Stomach (tissue), 9 donors: ENCODE measurements around the gene NFKBIZ. TPM values are rescaled to one million over a fixed set of nuclear protein-coding genes. Genes with fewer than 3 reads are reported as not detected.

Experiments used
- DNase-seq, 2 donors: peaks; one replicate each; pipeline versions ENCODE4 v3.0.0 to v3.0.0-alpha.2; 2013 to 2019
- H3K27ac ChIP-seq, 5 donors: fragments of 200-600 bp in 4 of 5; sonication (generic) in 4 of 5; one replicate each; pipeline ENCODE4 v1.5.1; 2013 to 2019; ENCODE audit warnings: mild to moderate bottlenecking in 1 of 5, moderate library complexity in 1 of 5
- H3K27me3 ChIP-seq, 3 donors: fragments of 200-600 bp; sonication (generic); one replicate each; pipeline ENCODE4 v1.5.1; 2017 to 2019; ENCODE audit warnings: mixed run types in 1 of 3
- H3K36me3 ChIP-seq, 4 donors: fragments of 200-600 bp; sonication (generic); 1 replicate in 3 of 4; 2 replicates in 1 of 4; pipeline ENCODE4 v1.5.1; 2016 to 2019
- H3K4me1 ChIP-seq, 4 donors: fragments of 200-600 bp; sonication (generic); one replicate each; pipeline ENCODE4 v1.5.1; 2016 to 2019
- H3K4me3 ChIP-seq, 4 donors: fragments of 200-600 bp; sonication (generic) in 3 of 4; one replicate each; pipeline ENCODE4 v1.5.1; 2016 to 2019; ENCODE audit warnings: mild to moderate bottlenecking in 1 of 4
- H3K9me3 ChIP-seq, 4 donors: fragments of 200-600 bp; sonication (generic); one replicate each; pipeline ENCODE4 v1.5.1; 2016 to 2019
- EP300 ChIP-seq: sonication (generic); formaldehyde crosslinking; IDR thresholded peaks from one replicate; pipeline ENCODE4 v1.6.1; 2017; ENCODE audit warnings: antibody characterized with exemption
- POLR2A ChIP-seq, 4 donors: fragments of 450-650 bp; IDR thresholded peaks; one replicate each; pipeline ENCODE4 v1.6.1; 2016; ENCODE audit warnings: antibody characterized with exemption in 4 of 4, control low read depth in 2 of 4, mild to moderate bottlenecking in 1 of 4, moderate library complexity in 1 of 4
- POLR2AphosphoS5 ChIP-seq, 3 donors: sonication (generic); formaldehyde crosslinking; IDR thresholded peaks; one replicate each; pipeline ENCODE4 v1.6.1; 2016; ENCODE audit warnings: antibody characterized with exemption in 3 of 3
- WGBS, 5 donors: extraction: QIAGEN DNeasy Blood & Tissue Kit in 3 of 5; methylation state at CpG; one replicate each; pipeline versions ENCODE4 v1.1.5 to v1.1.7; 2013 to 2018; 5-methylcytosine and 5-hydroxymethylcytosine counted together
- intact Hi-C: fragments of 100-400 bp; cut with DNase I; formaldehyde crosslinking; loops from one replicate; pipeline ENCODE4 v1.15.1; 2023; ENCODE audit warnings: low total_unique reads
- polyA plus RNA-seq, 3 donors: library from polyadenylated mRNA; stranded (reverse); fragments of 200-250 nt; gene quantifications; one replicate each; pipeline ENCODE4 v1.2.3, GENCODE V29; 2013
- total RNA-seq, 5 donors: library from RNA; depleted of rRNA; stranded (reverse); fragments of >200 nt; gene quantifications; one replicate each; pipeline versions ENCODE4 v1.1.0 to v1.2.3, GENCODE V29; 2014 to 2016
- TF ChIP-seq, protein P1 (sequence below), 7 experiments: fragments of 450-650 bp in 4 of 7; fragments of 200-600 bp in 3 of 7; sonication (generic) in 3 of 7; IDR thresholded peaks; one replicate each; pipeline ENCODE4 v1.5.1; 2016 to 2019; ENCODE audit warnings: antibody characterized with exemption in 7 of 7, control low read depth in 2 of 7, mild to moderate bottlenecking in 1 of 7
- donor health status: healthy with polysubstance abuse.
- donor health status: Bipolar disorder and iron deficiency.
- donor health status: healthy.

The NFKBIZ gene
- total and polyA plus RNA-seq, 8 donors: 11.5 to 199 (median 52.7) TPM

- WGBS, 5 donors: 78 to 96% (median 93%) methylated on average over 3 of the region's 3 CpGs
- intact Hi-C loops: no loop called here
- DNase-seq: no peak
- H3K4me1 ChIP-seq: peaks cover 8 to 30% (median 20%) of the 10 kb centered on the region in 4 donors
- no peaks in the 10 kb centered on the region for H3K27me3 ChIP-seq
- no peaks in the 10 kb centered on the region for H3K9me3 ChIP-seq
- no peak overlapping the region for H3K27ac ChIP-seq
- H3K36me3 ChIP-seq: no peaks in the 10 kb centered on the region
- no peak overlapping the region for H3K4me3 ChIP-seq
- no peak for TF ChIP-seq POLR2A (IDR thresholded peaks at IDR 0.05)
- TF ChIP-seq EP300: no peak
- TF ChIP-seq POLR2AphosphoS5 (IDR thresholded peaks at IDR 0.05): no peak
- TF ChIP-seq, protein P1, sequence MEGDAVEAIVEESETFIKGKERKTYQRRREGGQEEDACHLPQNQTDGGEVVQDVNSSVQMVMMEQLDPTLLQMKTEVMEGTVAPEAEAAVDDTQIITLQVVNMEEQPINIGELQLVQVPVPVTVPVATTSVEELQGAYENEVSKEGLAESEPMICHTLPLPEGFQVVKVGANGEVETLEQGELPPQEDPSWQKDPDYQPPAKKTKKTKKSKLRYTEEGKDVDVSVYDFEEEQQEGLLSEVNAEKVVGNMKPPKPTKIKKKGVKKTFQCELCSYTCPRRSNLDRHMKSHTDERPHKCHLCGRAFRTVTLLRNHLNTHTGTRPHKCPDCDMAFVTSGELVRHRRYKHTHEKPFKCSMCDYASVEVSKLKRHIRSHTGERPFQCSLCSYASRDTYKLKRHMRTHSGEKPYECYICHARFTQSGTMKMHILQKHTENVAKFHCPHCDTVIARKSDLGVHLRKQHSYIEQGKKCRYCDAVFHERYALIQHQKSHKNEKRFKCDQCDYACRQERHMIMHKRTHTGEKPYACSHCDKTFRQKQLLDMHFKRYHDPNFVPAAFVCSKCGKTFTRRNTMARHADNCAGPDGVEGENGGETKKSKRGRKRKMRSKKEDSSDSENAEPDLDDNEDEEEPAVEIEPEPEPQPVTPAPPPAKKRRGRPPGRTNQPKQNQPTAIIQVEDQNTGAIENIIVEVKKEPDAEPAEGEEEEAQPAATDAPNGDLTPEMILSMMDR (IDR thresholded peaks at IDR 0.05): no peak
Observed at GRCh38 chr3:101842935-101843330, 6.4 kb upstream of the NFKBIZ start.

DNA sequence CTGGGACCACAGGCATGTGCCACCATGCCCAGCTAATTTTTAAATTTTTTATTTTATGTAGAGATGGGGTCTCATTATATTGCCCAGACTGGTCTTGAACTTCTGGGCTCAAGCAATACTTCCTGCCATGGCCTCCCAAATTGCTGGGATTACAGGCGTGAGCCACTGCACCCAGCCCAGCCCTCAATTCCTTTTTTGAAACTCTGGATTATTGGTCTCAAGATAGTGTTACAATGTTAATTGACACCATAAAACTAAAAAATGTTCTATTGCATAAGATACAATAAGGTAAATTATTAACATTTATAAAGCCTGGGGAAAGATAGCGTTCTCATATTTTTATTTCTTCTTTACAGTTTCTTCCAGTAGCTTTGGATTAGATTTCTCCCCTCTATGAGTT is 3.9 kb upstream of the NFKBIZ start:
- WGBS, 5 donors: 78 to 96% (median 91%) methylated on average over 2 of the region's 2 CpGs
- no peak for TF ChIP-seq POLR2AphosphoS5 (IDR thresholded peaks at IDR 0.05)
- Histone ChIP-seq H3K27ac (no peak overlapping the region), H3K4me1 (peaks cover 12 to 21% (median 20%) of the 10 kb centered on the region in 4 donors), H3K4me3 (no peak overlapping the region), H3K27me3 (no peaks in the 10 kb centered on the region), H3K9me3 (no peaks in the 10 kb centered on the region), H3K36me3 (no peaks in the 10 kb centered on the region)
- no peak for DNase-seq
- intact Hi-C loops: no loop called here

GRCh38 chr3:101846709-101847108 is 2.6 kb upstream of the NFKBIZ start:
- H3K4me3 ChIP-seq: no peak overlapping the region
- TF ChIP-seq POLR2AphosphoS5 (IDR thresholded peaks at IDR 0.05) (no peak), POLR2A (IDR thresholded peaks at IDR 0.05) (no peak)
- TF ChIP-seq, protein P1 (IDR thresholded peaks at IDR 0.05): no peak
- peaks cover 0 to 2% (median under 1%) of the 10 kb centered on the region in 4 donors for H3K36me3 ChIP-seq
- intact Hi-C loops: no loop called here
- no peaks in the 10 kb centered on the region for H3K27me3 ChIP-seq
- WGBS, 5 donors: 92 to 96% (median 96%) methylated on average over 2 of the region's 2 CpGs
- H3K9me3 ChIP-seq: no peaks in the 10 kb centered on the region
- peak overlapping the region in 2 of 5 donors; percentile 96 to 100 for H3K27ac ChIP-seq
- no peak for DNase-seq
- peaks cover 12 to 27% (median 20%) of the 10 kb centered on the region in 4 donors for H3K4me1 ChIP-seq

DNA sequence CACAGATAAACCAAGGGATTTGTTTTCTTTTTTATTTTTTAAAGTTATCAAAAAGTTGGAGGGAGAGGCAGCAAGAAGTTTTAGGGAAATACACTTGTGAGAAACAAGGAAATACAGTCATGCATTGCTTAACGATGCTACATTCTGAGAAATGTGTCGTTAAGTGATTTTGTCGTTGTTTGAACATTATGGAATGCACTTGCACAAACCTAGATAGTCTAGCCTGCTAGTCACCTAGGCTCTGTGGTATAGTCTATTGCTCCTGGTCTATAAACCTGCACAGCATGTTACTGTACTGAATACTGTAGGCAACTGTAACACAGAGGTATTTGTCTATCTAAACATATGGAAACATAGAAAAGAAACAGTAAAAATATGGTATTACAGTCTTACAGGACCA is 2.0 kb upstream of the NFKBIZ start:
- no peaks in the 10 kb centered on the region for H3K9me3 ChIP-seq
- no peaks in the 10 kb centered on the region for H3K27me3 ChIP-seq
- H3K36me3 ChIP-seq: peaks cover 0 to 8% (median 7%) of the 10 kb centered on the region in 4 donors
- intact Hi-C loops: no loop called here
- no peak overlapping the region for H3K4me3 ChIP-seq
- no peak for TF ChIP-seq POLR2AphosphoS5 (IDR thresholded peaks at IDR 0.05)
- TF ChIP-seq EP300: no peak
- TF ChIP-seq, protein P1 (IDR thresholded peaks at IDR 0.05): no peak
- no peak for TF ChIP-seq POLR2A (IDR thresholded peaks at IDR 0.05)
- peak overlapping the region in 4 of 5 donors; percentile 96 to 100 (median 100) for H3K27ac ChIP-seq
- 34 to 47% (median 39%) methylated on average over 3 of the region's 3 CpGs for WGBS, 5 donors
- H3K4me1 ChIP-seq: peaks cover 12 to 33% (median 23%) of the 10 kb centered on the region in 4 donors
- DNase-seq: no peak

DNA sequence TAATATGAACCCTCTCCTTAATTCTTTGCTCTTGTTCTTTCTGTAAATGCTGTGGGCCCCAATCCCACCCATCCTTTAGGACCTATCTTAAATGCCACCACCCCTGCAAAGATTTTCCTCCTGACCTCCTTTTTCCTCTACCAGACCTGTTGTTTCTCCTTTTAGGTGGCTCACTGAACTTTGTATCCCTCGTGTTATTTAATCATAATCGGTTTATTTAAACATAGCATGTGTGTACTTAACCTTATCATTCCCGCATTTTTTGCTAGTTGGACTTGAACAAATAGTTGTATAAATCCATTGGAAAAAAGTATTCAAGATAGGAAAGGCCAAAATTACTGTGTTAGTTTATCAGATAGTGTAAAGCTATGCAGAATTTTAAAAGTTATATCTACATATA is 988 bp upstream of the NFKBIZ start:
- peaks cover 9 to 18% (median 16%) of the 10 kb centered on the region in 4 donors for H3K36me3 ChIP-seq
- H3K9me3 ChIP-seq: no peaks in the 10 kb centered on the region
- TF ChIP-seq EP300 (no peak), POLR2AphosphoS5 (IDR thresholded peaks at IDR 0.05) (peak in 2 of 3 donors; percentile 20 to 40), POLR2A (IDR thresholded peaks at IDR 0.05) (no peak)
- TF ChIP-seq, protein P1 (IDR thresholded peaks at IDR 0.05): no peak
- no peaks in the 10 kb centered on the region for H3K27me3 ChIP-seq
- 15 to 35% (median 24%) methylated on average over 3 of the region's 3 CpGs for WGBS, 5 donors
- intact Hi-C loops: no loop called here
- peak overlapping the region; percentile 62 to 97 (median 84) for H3K4me3 ChIP-seq
- H3K4me1 ChIP-seq: peaks cover 16 to 43% (median 32%) of the 10 kb centered on the region in 4 donors
- peak in 1 of 2 donors; percentile 81 for DNase-seq
- H3K27ac ChIP-seq: peak overlapping the region; percentile 71 to 100 (median 100)
